ENCODE measurements around the gene TSEN34. TPM values are rescaled to one million over a fixed set of nuclear protein-coding genes. Genes with fewer than 3 reads are reported as not detected.

Gene TSEN34
- total RNA-seq, 1 experiment from 2014 or later = 122 TPM

GRCh38 chr19:54156953-54157352 lies 34.2 kb upstream of the TSEN34 start:
- Histone ChIP-seq H3K27ac (ENCODE audit: low read length) (no peak overlapping the region), H2AFZ (ENCODE audit: low read length) (no peak overlapping the region), H3F3A (ENCODE audit: low read length, unreplicated experiment) (no peaks in the 10 kb centered on the region), H3K27me3 (ENCODE audit: low read length) (no peaks in the 10 kb centered on the region), H3K4me1 (ENCODE audit: insufficient read depth, low read length) (peaks cover 26% of the 10 kb centered on the region), H3K9me2 (replicated peaks; ENCODE audit: low read length) (no peaks in the 10 kb centered on the region), H3K9me3 (ENCODE audit: low read length) (no peaks in the 10 kb centered on the region), H3K79me2 (ENCODE audit: low read length) (peaks cover 23% of the 10 kb centered on the region), H3K4me3 (ENCODE audit: low read length) (no peak overlapping the region), H3K4me2 (ENCODE audit: low read length) (no peak overlapping the region), H3K36me3 (ENCODE audit: low read depth, low read length) (peaks cover 46% of the 10 kb centered on the region), H4K20me1 (ENCODE audit: low read length) (no peaks in the 10 kb centered on the region), H3K9ac (ENCODE audit: low read length) (no peak overlapping the region)
- no TSS peak for BruUV-seq (replicated peaks)
- intact Hi-C loops (cut with micrococcal nuclease) = no loop called here
- ATAC-seq (no peak), DNase-seq (no peak)
- ChIA-PET POLR2A (ENCODE audit: unreplicated experiment) (no interaction called here), CTCF (interaction anchor here (0.8 kb wide), 1 partner anchor 11 kb away, joined by 3 read pairs; no protein-coding TSS in a partner anchor)
- no peak for TF ChIP-seq EZH2phosphoT487 (IDR thresholded peaks at IDR 0.05; ENCODE audit: borderline replicate concordance, low read length)
- TF ChIP-seq EZH2 (IDR thresholded peaks at IDR 0.05; ENCODE audit: low read length, unreplicated experiment) = no peak
- TF ChIP-seq CTCF (conservative IDR thresholded peaks at IDR 0.05; ENCODE audit: low read depth, low read length) = no peak

GRCh38 chr19:54158812-54159351 lies 32.2 kb upstream of the TSEN34 start:
- H3K36me3 ChIP-seq (ENCODE audit: low read depth, low read length) = peaks cover 27% of the 10 kb centered on the region
- peak overlapping the region; percentile 75 for H3K9ac ChIP-seq (ENCODE audit: low read length)
- peak overlapping the region; percentile 72 for H3K27ac ChIP-seq (ENCODE audit: low read length)
- BruUV-seq (replicated peaks) = TSS peak; percentile 73
- peaks cover 33% of the 10 kb centered on the region for H3K4me1 ChIP-seq (ENCODE audit: insufficient read depth, low read length)
- peak overlapping the region; percentile 84 for H3K4me2 ChIP-seq (ENCODE audit: low read length)
- intact Hi-C loops (cut with micrococcal nuclease) = loop anchor here (1.0 to 2.0 kb wide), 2 partner anchors 22 to 32 kb away; partner anchors contain the start of genes CNOT3 and TSEN34
- peaks cover 23% of the 10 kb centered on the region for H3K79me2 ChIP-seq (ENCODE audit: low read length)
- TF ChIP-seq CTCF (conservative IDR thresholded peaks at IDR 0.05; ENCODE audit: low read depth, low read length) (no peak), EZH2phosphoT487 (IDR thresholded peaks at IDR 0.05; ENCODE audit: borderline replicate concordance, low read length) (no peak), EZH2 (IDR thresholded peaks at IDR 0.05; ENCODE audit: low read length, unreplicated experiment) (no peak)
- H3K9me2 ChIP-seq (replicated peaks; ENCODE audit: low read length) = no peaks in the 10 kb centered on the region
- no peak for ATAC-seq
- DNase-seq = peak; percentile 36
- peak overlapping the region; percentile 70 for H2AFZ ChIP-seq (ENCODE audit: low read length)
- H3K27me3 ChIP-seq (ENCODE audit: low read length) = no peaks in the 10 kb centered on the region
- no peaks in the 10 kb centered on the region for H3F3A ChIP-seq (ENCODE audit: low read length, unreplicated experiment)
- CTCF ChIA-PET = interaction anchor here (0.6 to 1.9 kb wide), 3 partner anchors 11 to 22 kb away, joined by 3 to 10 read pairs (median 4); partner anchors contain the start of gene CNOT3
- H3K9me3 ChIP-seq (ENCODE audit: low read length) = no peaks in the 10 kb centered on the region
- no peaks in the 10 kb centered on the region for H4K20me1 ChIP-seq (ENCODE audit: low read length)
- POLR2A ChIA-PET (ENCODE audit: unreplicated experiment) = interaction anchor here (0.8 to 1.6 kb wide), 3 partner anchors 12 to 31 kb away, joined by 3 to 5 read pairs (median 4); partner anchors contain the start of genes CNOT3 and MBOAT7
- H3K4me3 ChIP-seq (ENCODE audit: low read length) = peak overlapping the region; percentile 69
